HepG2 (cell line): ENCODE results near the gene PPP2R5D. TPM values are rescaled to one million over a fixed set of nuclear protein-coding genes. Genes with fewer than 3 reads are reported as not detected.

Source experiments
- ASH2L ChIP-seq: fragments of 300-600, 200-600 bp; sonication (generic); IDR thresholded peaks from 2 replicates; pipeline ENCODE4 v1.7.0; 2017; ENCODE audit warnings: low read depth, mild to moderate bottlenecking, moderate library complexity, mixed read lengths, low read length; ENCODE audit not compliant: insufficient read length
- CEBPB ChIP-seq: IDR thresholded peaks from 2 replicates; pipeline ENCODE4 v1.6.1; 2011; ENCODE audit warnings: low read depth, low read length, improper control_type of control experiment, borderline replicate concordance
- CENPT ChIP-seq: sonication (generic); formaldehyde crosslinking; IDR thresholded peaks from 2 replicates; pipeline ENCODE4 v1.8.0; 2022; ENCODE audit warnings: low read depth, mild to moderate bottlenecking, moderate library complexity, missing genetic modification reagents
- DR1 ChIP-seq: sonication (generic); formaldehyde crosslinking; IDR thresholded peaks from 2 replicates; pipeline ENCODE4 v1.8.0; 2021; ENCODE audit warnings: mild to moderate bottlenecking, missing genetic modification reagents, inconsistent platforms
- GABPA ChIP-seq, 2 experiments: IDR thresholded peaks; 2 replicates each; pipeline ENCODE4 v1.6.1; 2011 to 2016; ENCODE audit warnings: low read depth in 2 of 2, low read length in 1 of 2, missing biosample characterization in 1 of 2, missing genetic modification characterization in 1 of 2
- KLF6 ChIP-seq: IDR thresholded peaks from 2 replicates; pipeline ENCODE4 v1.8.0; 2016; ENCODE audit warnings: missing biosample characterization, missing genetic modification reagents
- MIER3 ChIP-seq: IDR thresholded peaks from 2 replicates; pipeline ENCODE4 v1.6.1; 2016; ENCODE audit warnings: missing compliant biosample characterization, borderline replicate concordance
- MTF2 ChIP-seq: sonication (generic); formaldehyde crosslinking; IDR thresholded peaks from 2 replicates; pipeline ENCODE4 v1.5.0; 2020; ENCODE audit warnings: missing genetic modification reagents, borderline replicate concordance
- MXI1 ChIP-seq: IDR thresholded peaks from 3 replicates; pipeline ENCODE4 v1.6.1; 2012; ENCODE audit warnings: low read depth, low read length, inconsistent platforms, borderline replicate concordance
- NFYC ChIP-seq: IDR thresholded peaks from 2 replicates; pipeline ENCODE4 v1.6.1; 2016; ENCODE audit warnings: missing genetic modification reagents, missing compliant biosample characterization
- NPAS2 ChIP-seq: sonication (generic); formaldehyde crosslinking; IDR thresholded peaks from 2 replicates; pipeline ENCODE4 v1.8.0; 2022; ENCODE audit warnings: mild to moderate bottlenecking, missing genetic modification reagents, borderline replicate concordance
- NR1H2 ChIP-seq: sonication (generic); formaldehyde crosslinking; IDR thresholded peaks from 2 replicates; pipeline ENCODE4 v1.8.1; 2022; ENCODE audit warnings: low read depth, missing genetic modification reagents, borderline replicate concordance
- RARA ChIP-seq: IDR thresholded peaks from 2 replicates; pipeline ENCODE4 v1.6.1; 2016; ENCODE audit warnings: missing genetic modification reagents, missing compliant biosample characterization
- RARG ChIP-seq: sonication (generic); formaldehyde crosslinking; IDR thresholded peaks from 2 replicates; pipeline ENCODE4 v1.4.0; 2020; ENCODE audit warnings: low read depth, mild to moderate bottlenecking, missing genetic modification reagents
- REL ChIP-seq: sonication (generic); formaldehyde crosslinking; conservative IDR thresholded peaks from 2 replicates; pipeline ENCODE4 v1.8.0; 2022; ENCODE audit warnings: mild to moderate bottlenecking, missing genetic modification reagents, moderate library complexity
- SALL2 ChIP-seq: sonication (generic); formaldehyde crosslinking; IDR thresholded peaks from 2 replicates; pipeline ENCODE4 v1.8.1; 2023; ENCODE audit warnings: mild to moderate bottlenecking, missing genetic modification reagents, inconsistent platforms
- SIX4 ChIP-seq: sonication (generic); formaldehyde crosslinking; IDR thresholded peaks from 2 replicates; pipeline ENCODE4 v1.4.0; 2020; ENCODE audit warnings: missing genetic modification reagents
- ZBTB20 ChIP-seq: sonication (generic); formaldehyde crosslinking; IDR thresholded peaks from 2 replicates; pipeline ENCODE4 v1.8.1; 2023; ENCODE audit warnings: missing genetic modification reagents, low read depth, mild to moderate bottlenecking, borderline replicate concordance
- ZNF251 ChIP-seq: sonication (generic); formaldehyde crosslinking; IDR thresholded peaks from 2 replicates; pipeline ENCODE4 v1.9.0; 2021; ENCODE audit warnings: mild to moderate bottlenecking, missing genetic modification reagents
- ZNF441 ChIP-seq: sonication (generic); formaldehyde crosslinking; IDR thresholded peaks from 2 replicates; pipeline ENCODE4 v1.7.0; 2021; ENCODE audit warnings: missing genetic modification reagents, borderline replicate concordance
- ZNF543 ChIP-seq: sonication (generic); formaldehyde crosslinking; IDR thresholded peaks from 2 replicates; pipeline ENCODE4 v1.4.0; 2020; ENCODE audit warnings: mild to moderate bottlenecking, missing genetic modification reagents
- ZNF552 ChIP-seq: sonication (generic); formaldehyde crosslinking; IDR thresholded peaks from 2 replicates; pipeline ENCODE4 v1.9.0; 2022; ENCODE audit warnings: missing genetic modification reagents, mild to moderate bottlenecking, borderline replicate concordance
- ZNF589 ChIP-seq: sonication (generic); formaldehyde crosslinking; conservative IDR thresholded peaks from 2 replicates; pipeline ENCODE4 v1.8.0; 2022; ENCODE audit warnings: mild to moderate bottlenecking, moderate library complexity, missing genetic modification reagents
- ZNF672 ChIP-seq: sonication (generic); formaldehyde crosslinking; IDR thresholded peaks from 2 replicates; pipeline ENCODE4 v1.8.1; 2022; ENCODE audit warnings: missing genetic modification reagents
- ZNF713 ChIP-seq: sonication (generic); formaldehyde crosslinking; IDR thresholded peaks from 2 replicates; pipeline ENCODE4 v1.4.0; 2020; ENCODE audit warnings: mild to moderate bottlenecking, missing genetic modification reagents
- polyA plus RNA-seq, 8 experiments: library from polyadenylated mRNA; depleted of rRNA in 3 of 8; stranded (reverse) in 7 of 8; unstranded in 1 of 8; fragments of >200 nt; fragmentation: Illumina TruSeq in 4 of 8; extraction: Trizol in 4 of 8; gene quantifications; 2 replicates each; pipeline versions ENCODE4 v1.2.1 to v1.2.3, GENCODE V29; 2011 to 2016; ENCODE audit warnings: low read depth in 4 of 8, missing spikeins in 1 of 8, mixed read lengths in 1 of 8; ENCODE audit not compliant: insufficient read depth in 1 of 8
- total RNA-seq, 5 experiments: library from RNA; depleted of rRNA; stranded (reverse); fragments of >200 nt; fragmentation: Illumina TruSeq; extraction: Trizol; gene quantifications; 2 replicates each; pipeline ENCODE4 v1.2.3, GENCODE V29; 2016; ENCODE audit warnings: low read depth in 1 of 5
- TF ChIP-seq, protein P1 (sequence below): sonication (generic); formaldehyde crosslinking; IDR thresholded peaks from 2 replicates; pipeline ENCODE4 v1.5.0; 2020; ENCODE audit warnings: missing genetic modification reagents
- TF ChIP-seq, protein P2 (sequence below): sonication (generic); formaldehyde crosslinking; IDR thresholded peaks from 2 replicates; pipeline ENCODE4 v1.9.0; 2021; ENCODE audit warnings: missing genetic modification reagents, borderline replicate concordance
- TF ChIP-seq, protein P3 (sequence below): IDR thresholded peaks from 2 replicates; pipeline ENCODE4 v1.6.1; 2016; ENCODE audit warnings: missing compliant biosample characterization, missing genetic modification reagents, borderline replicate concordance

The PPP2R5D gene
- total and polyA plus RNA-seq, 2 of the 13 experiments (the other 11 are each of a cell fraction or from before 2014, with no cell fraction given): 53.7 to 60.4 TPM

DNA sequence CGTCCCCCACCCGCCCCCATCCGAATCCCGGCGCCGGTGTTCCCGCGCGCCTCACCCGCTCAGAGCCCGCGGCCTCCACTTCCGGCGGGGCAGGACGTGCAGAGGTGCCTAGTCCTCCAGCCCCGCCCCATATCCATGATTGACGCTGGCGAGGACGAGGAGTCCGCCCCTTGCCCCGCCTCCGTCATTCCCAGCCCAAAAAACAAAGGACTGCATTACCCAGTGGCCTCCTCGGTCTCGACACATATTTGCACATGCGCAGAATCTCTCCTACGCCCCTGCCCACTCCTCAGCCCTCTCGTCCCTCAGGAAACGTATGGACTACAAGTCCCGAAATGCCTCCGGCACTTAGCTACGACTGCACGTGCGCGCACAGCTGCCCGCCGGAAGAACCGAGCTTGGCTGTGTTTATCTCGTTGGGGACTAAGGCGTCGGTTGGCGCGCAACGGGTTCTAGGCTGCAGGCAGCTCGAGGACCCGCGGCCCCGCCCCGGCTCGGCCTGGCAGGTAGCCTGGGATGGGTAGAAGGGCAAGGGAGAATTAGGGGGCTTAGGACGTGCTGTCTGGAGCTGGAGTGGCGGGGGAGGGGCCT lies 29.6 kb downstream of the PPP2R5D start, which contains the start of the genes KLHDC3 and MEA1 (continued):
- TF ChIP-seq NPAS2 (CRISPR knock-in tag) (no peak), MIER3 (CRISPR knock-in tag) (peak; percentile 65; the same call in 1 of the 2 replicates), RARA (CRISPR knock-in tag) (peak; percentile 27; the same call in 1 of the 2 replicates), KLF6 (no peak), ZNF713 (no peak), MXI1 (peak; percentile 99), GABPA (IDR thresholded peaks at IDR 0.05; ENCODE audit: low read depth, low read length) (peak; percentile 62), GABPA (CRISPR knock-in tag; IDR thresholded peaks at IDR 0.05; ENCODE audit: low read depth) (peak; percentile 94), ASH2L (peak; percentile 57), NR1H2 (CRISPR knock-in tag) (no peak), SIX4 (CRISPR knock-in tag) (no peak; the same call in 1 of the 2 replicates), ZNF672 (CRISPR knock-in tag) (no peak), ZBTB20 (CRISPR knock-in tag) (no peak), NFYC (no peak; the same call in none of the 2 replicates), DR1 (CRISPR knock-in tag) (peak; percentile 92), ZNF251 (no peak), ZNF589 (CRISPR knock-in tag) (no peak), ZNF441 (no peak; the same call in 1 of the 2 replicates), CEBPB (no peak), SALL2 (CRISPR knock-in tag) (0 out of 2 replicates have a peak, but pooled peaks have one; percentile 2), REL (CRISPR knock-in tag) (no peak), RARG (CRISPR knock-in tag) (no peak), ZNF552 (CRISPR knock-in tag) (no peak), ZNF543 (CRISPR knock-in tag) (0 out of 2 replicates have a peak, but pooled peaks have one; percentile 45), CENPT (CRISPR knock-in tag) (no peak), MTF2 (CRISPR knock-in tag) (no peak)
- TF ChIP-seq, protein P1, sequence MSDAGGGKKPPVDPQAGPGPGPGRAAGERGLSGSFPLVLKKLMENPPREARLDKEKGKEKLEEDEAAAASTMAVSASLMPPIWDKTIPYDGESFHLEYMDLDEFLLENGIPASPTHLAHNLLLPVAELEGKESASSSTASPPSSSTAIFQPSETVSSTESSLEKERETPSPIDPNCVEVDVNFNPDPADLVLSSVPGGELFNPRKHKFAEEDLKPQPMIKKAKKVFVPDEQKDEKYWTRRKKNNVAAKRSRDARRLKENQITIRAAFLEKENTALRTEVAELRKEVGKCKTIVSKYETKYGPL (CRISPR knock-in tag): no peak
- TF ChIP-seq, protein P2, sequence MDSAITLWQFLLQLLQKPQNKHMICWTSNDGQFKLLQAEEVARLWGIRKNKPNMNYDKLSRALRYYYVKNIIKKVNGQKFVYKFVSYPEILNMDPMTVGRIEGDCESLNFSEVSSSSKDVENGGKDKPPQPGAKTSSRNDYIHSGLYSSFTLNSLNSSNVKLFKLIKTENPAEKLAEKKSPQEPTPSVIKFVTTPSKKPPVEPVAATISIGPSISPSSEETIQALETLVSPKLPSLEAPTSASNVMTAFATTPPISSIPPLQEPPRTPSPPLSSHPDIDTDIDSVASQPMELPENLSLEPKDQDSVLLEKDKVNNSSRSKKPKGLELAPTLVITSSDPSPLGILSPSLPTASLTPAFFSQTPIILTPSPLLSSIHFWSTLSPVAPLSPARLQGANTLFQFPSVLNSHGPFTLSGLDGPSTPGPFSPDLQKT (CRISPR knock-in tag): no peak
- TF ChIP-seq, protein P3, sequence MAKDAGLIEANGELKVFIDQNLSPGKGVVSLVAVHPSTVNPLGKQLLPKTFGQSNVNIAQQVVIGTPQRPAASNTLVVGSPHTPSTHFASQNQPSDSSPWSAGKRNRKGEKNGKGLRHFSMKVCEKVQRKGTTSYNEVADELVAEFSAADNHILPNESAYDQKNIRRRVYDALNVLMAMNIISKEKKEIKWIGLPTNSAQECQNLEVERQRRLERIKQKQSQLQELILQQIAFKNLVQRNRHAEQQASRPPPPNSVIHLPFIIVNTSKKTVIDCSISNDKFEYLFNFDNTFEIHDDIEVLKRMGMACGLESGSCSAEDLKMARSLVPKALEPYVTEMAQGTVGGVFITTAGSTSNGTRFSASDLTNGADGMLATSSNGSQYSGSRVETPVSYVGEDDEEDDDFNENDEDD: peak; percentile 84
